Measurements from ENCODE around the gene TNFRSF25. TPM values are rescaled to one million over a fixed set of nuclear protein-coding genes. Genes with fewer than 3 reads are reported as not detected.

Gene TNFRSF25
- total and polyA plus RNA-seq, 9 of the 15 experiments (the other 6 are each of a cell fraction or from before 2014, with no cell fraction given): 0.24 to 0.49 TPM; not detected in 7

DNA sequence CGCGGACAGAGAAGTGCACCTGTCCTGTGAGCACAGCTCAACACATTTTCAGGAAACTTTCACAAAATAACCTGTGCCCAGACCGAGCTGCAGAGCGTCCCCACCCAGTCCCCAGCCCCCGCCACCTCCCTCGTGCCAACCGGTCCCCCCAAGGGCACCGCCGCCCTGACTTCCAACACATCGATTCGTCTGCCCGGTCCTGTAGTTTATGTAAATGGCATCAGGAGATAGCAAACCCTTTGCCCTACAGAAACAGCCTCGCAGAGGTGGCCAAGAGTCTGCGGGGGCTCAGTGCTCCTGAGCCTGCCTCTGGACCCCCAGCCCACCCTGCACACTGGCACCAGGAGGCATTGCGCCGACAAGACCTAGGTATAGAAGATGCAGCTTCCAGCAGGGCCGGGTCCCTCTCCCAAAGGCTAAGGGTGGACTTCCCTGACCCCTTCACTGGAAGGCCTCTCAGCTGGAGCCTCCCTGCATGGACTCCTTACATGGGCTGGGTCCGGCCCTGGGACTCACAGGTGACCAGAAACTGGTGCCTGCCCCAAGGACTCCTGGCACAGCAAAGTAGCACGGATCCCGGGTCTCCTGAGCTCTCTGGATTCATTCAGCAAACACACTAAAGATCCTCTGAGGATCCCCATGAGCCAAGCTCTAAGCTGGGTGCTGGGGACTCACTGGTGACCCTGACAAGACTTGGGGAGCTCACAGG lies 32.0 kb upstream of the TNFRSF25 start:
- no TSS peak for BruUV-seq (replicated peaks)

More for the DNA sequence above, 32.0 kb upstream of the TNFRSF25 start:
- Histone ChIP-seq H4K20me1 (replicated peaks; ENCODE audit: control insufficient read depth, insufficient read depth, low read length) (peaks cover 45% of the 10 kb centered on the region), H3K27me3 (ENCODE audit: control insufficient read depth in 2 of 2, insufficient read depth in 2 of 2, low read length in 2 of 2) (peaks cover 54 to 77% of the 10 kb centered on the region in 2 experiments), H3K9me1 (ENCODE audit: control insufficient read depth, insufficient read depth, low read length) (no peaks in the 10 kb centered on the region), H3K27ac (ENCODE audit: extremely low read depth, low read depth, low read length) (no peak overlapping the region), H3K9ac (ENCODE audit: insufficient read depth in 1 of 2, low read depth in 2 of 2, low read length in 2 of 2) (peak overlapping the region in 1 of 2 experiments; percentile 72; a peak in 2 of 4 replicates), H2AFZ (ENCODE audit: low read depth, low read length) (no peak overlapping the region), H3K4me2 (ENCODE audit: insufficient read depth, low read length) (no peak overlapping the region; the same call in 1 of the 2 replicates), H3K9me3 (replicated peaks; ENCODE audit: control insufficient read depth, insufficient read depth, low read depth, low read length) (no peaks in the 10 kb centered on the region), H3K4me3 (no peak overlapping the region), H3K4me1 (replicated peaks in 1 of 2; ENCODE audit: control insufficient read depth in 2 of 2, insufficient read depth in 2 of 2, low read length in 2 of 2) (peaks cover 0 to 53% of the 10 kb centered on the region in 2 experiments; a peak in 2 of 5 replicates), H3K36me3 (ENCODE audit: control insufficient read depth, insufficient read depth, low read length) (no peaks in the 10 kb centered on the region), H3K79me2 (ENCODE audit: control insufficient read depth, insufficient read depth, low read length) (no peaks in the 10 kb centered on the region)
- TF ChIP-seq, protein P1, sequence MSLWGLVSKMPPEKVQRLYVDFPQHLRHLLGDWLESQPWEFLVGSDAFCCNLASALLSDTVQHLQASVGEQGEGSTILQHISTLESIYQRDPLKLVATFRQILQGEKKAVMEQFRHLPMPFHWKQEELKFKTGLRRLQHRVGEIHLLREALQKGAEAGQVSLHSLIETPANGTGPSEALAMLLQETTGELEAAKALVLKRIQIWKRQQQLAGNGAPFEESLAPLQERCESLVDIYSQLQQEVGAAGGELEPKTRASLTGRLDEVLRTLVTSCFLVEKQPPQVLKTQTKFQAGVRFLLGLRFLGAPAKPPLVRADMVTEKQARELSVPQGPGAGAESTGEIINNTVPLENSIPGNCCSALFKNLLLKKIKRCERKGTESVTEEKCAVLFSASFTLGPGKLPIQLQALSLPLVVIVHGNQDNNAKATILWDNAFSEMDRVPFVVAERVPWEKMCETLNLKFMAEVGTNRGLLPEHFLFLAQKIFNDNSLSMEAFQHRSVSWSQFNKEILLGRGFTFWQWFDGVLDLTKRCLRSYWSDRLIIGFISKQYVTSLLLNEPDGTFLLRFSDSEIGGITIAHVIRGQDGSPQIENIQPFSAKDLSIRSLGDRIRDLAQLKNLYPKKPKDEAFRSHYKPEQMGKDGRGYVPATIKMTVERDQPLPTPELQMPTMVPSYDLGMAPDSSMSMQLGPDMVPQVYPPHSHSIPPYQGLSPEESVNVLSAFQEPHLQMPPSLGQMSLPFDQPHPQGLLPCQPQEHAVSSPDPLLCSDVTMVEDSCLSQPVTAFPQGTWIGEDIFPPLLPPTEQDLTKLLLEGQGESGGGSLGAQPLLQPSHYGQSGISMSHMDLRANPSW (CRISPR knock-in tag; IDR thresholded peaks at IDR 0.05): 0 out of 2 replicates have a peak, but pooled peaks have one; percentile 25
- TF ChIP-seq FOXM1 (IDR thresholded peaks at IDR 0.05; ENCODE audit: low read depth) (no peak), FOXM1 (CRISPR knock-in tag; IDR thresholded peaks at IDR 0.05; ENCODE audit: low read depth) (no peak), ERF (CRISPR knock-in tag; IDR thresholded peaks at IDR 0.05) (no peak), EWSR1 (IDR thresholded peaks at IDR 0.05; ENCODE audit: borderline replicate concordance, low read depth, partially characterized antibody) (no peak), SMARCE1 (IDR thresholded peaks at IDR 0.05) (no peak), ELF2 (CRISPR knock-in tag; IDR thresholded peaks at IDR 0.05) (no peak), NRF1 (conservative IDR thresholded peaks at IDR 0.05 in 1 of 2, IDR thresholded peaks at IDR 0.05 in 1 of 2) (0 out of 4 replicates have a peak, but pooled peaks of 1 of the 2 experiments have one; percentile 3)
- TF ChIP-seq, protein P2, sequence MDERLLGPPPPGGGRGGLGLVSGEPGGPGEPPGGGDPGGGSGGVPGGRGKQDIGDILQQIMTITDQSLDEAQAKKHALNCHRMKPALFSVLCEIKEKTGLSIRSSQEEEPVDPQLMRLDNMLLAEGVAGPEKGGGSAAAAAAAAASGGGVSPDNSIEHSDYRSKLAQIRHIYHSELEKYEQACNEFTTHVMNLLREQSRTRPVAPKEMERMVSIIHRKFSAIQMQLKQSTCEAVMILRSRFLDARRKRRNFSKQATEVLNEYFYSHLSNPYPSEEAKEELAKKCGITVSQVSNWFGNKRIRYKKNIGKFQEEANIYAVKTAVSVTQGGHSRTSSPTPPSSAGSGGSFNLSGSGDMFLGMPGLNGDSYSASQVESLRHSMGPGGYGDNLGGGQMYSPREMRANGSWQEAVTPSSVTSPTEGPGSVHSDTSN (CRISPR knock-in tag; IDR thresholded peaks at IDR 0.05; ENCODE audit: low read depth): no peak
- TF ChIP-seq, protein P2 (tag; conservative IDR thresholded peaks at IDR 0.05; ENCODE audit: low read depth): no peak
- ChIA-PET CTCF (ENCODE audit: low intra/inter-chr PET ratio) (no interaction called here), POLR2A (interaction anchor here (0.5 to 1.9 kb wide), 5 partner anchors 18 to 184 kb away, joined by 3 to 15 read pairs (median 4); no protein-coding TSS in a partner anchor)
- DNase-seq (ENCODE audit: extremely low read depth in 1 of 4, low spot score in 3 of 4) (no peak), FAIRE-seq (peak; percentile 63), ATAC-seq (peak; percentile 2; the same call in 2 of the 3 replicates)
- in situ Hi-C loops (cut with MboI): loop anchor here (10.0 to 25.0 kb wide), 2 partner anchors 137 to 714 kb away; no protein-coding TSS in a partner anchor
- intact Hi-C loops (cut with micrococcal nuclease): no loop called here
- WGBS (ENCODE audit: insufficient coverage, low coverage, missing lambda C conversion rate): 33% methylated on average over 20 of the region's 20 CpGs
